ENCODE data around the gene ARHGEF38.

ARHGEF38 gene

DNA sequence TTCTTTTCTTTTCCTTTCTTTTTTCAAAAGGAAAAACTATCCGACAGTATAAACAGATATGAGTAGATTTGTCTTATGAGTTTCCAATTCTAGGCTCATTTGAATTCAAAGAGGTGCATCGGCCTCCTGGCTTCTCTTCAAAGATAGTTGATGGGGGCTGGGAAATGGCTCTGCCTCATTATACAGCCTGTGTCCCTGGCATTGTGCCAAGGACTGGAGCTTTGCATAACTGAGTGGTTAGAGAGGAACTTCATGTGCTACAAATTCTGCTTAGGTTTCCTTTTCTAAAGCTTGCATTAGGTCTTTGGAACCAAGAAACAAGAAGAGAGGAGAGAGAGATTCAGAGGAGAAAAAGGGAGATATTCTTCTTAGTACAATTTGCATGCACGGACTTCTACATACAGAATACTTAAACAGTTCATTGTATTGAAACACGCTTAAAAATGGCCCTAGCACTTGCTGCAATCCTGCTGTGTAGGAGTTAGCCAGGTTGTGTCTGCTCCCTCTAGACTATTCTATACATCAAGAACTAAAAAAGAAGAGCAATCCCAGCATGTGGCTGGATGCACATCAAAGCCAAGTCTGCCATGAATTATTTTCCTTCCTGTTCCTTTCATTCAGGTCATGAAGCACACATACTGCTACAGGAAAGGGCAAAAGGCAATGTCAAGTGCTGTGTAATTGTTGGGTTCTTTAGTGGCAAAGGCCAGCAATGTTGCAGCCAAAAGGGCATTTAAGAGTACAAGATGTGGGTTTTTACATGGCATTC lies 85.2 kb downstream of the ARHGEF38 start:
- Mint-ChIP-seq H3K4me3 (no peak overlapping the region), H3K36me3 (ENCODE audit: low read depth) (no peaks in the 10 kb centered on the region), H3K4me1 (ENCODE audit: low read depth) (no peaks in the 10 kb centered on the region), H3K27ac (no peak overlapping the region), H3K9me3 (no peaks in the 10 kb centered on the region), H3K27me3 (ENCODE audit: low read depth) (peaks cover 12% of the 10 kb centered on the region)

DNA sequence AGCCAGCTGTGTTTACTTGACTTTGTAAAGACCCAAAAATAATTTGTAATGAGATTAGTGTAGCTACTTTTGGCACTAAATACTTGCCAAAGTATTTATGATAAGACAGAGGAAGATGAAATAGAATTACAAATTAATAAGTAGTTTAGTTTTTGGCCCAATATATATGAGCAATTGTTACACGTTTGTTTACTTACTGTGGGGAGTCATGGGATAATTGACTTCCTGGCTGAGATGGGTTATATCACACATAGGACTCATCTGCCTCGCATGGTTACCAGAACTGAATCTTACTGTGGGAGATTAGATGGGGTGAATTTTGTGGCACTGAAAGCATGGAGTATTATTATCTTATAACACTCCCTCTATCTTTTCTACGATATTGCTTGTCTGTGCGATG lies 89.4 kb downstream of the ARHGEF38 start:
- no peaks in the 10 kb centered on the region for H3K9me3 Mint-ChIP-seq
- H3K4me3 Mint-ChIP-seq: no peak overlapping the region
- H3K27ac Mint-ChIP-seq: no peak overlapping the region
- no peaks in the 10 kb centered on the region for H3K4me1 Mint-ChIP-seq (ENCODE audit: low read depth)
- no peaks in the 10 kb centered on the region for H3K36me3 Mint-ChIP-seq (ENCODE audit: low read depth)
- H3K27me3 Mint-ChIP-seq (ENCODE audit: low read depth): peaks cover 12% of the 10 kb centered on the region

- H3K27me3 Mint-ChIP-seq (ENCODE audit: low read depth): peaks cover 16% of the 10 kb centered on the region
- no peaks in the 10 kb centered on the region for H3K36me3 Mint-ChIP-seq (ENCODE audit: low read depth)
- H3K27ac Mint-ChIP-seq: no peak overlapping the region
- no peak overlapping the region for H3K4me3 Mint-ChIP-seq
- H3K9me3 Mint-ChIP-seq: no peaks in the 10 kb centered on the region
- H3K4me1 Mint-ChIP-seq (ENCODE audit: low read depth): no peaks in the 10 kb centered on the region
Observed at GRCh38 chr4:105644257-105644656, 91.8 kb downstream of the ARHGEF38 start.

DNA sequence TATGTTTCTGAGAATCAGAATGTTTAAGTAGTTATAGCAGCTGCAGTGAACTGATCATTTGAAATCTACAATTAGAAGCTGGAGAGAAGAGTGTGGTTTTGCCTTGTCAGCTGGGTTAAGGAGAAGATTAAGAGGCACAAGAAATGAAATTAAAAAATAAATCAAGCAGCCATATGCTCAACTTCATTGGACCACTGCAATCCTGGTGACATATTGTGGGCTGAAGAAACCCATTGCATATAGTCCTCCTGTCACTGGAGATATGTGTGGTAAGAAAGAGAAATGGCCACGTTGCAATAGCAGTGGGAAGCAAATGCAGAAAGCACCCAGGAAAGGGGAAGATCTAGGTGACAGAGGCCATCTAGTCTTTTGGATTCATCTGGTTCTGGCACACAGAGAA lies 93.0 kb downstream of the ARHGEF38 start:
- Mint-ChIP-seq H3K4me1 (ENCODE audit: low read depth) (no peaks in the 10 kb centered on the region), H3K4me3 (no peak overlapping the region), H3K9me3 (no peaks in the 10 kb centered on the region), H3K36me3 (ENCODE audit: low read depth) (no peaks in the 10 kb centered on the region), H3K27ac (no peak overlapping the region), H3K27me3 (ENCODE audit: low read depth) (peaks cover 9% of the 10 kb centered on the region)

DNA sequence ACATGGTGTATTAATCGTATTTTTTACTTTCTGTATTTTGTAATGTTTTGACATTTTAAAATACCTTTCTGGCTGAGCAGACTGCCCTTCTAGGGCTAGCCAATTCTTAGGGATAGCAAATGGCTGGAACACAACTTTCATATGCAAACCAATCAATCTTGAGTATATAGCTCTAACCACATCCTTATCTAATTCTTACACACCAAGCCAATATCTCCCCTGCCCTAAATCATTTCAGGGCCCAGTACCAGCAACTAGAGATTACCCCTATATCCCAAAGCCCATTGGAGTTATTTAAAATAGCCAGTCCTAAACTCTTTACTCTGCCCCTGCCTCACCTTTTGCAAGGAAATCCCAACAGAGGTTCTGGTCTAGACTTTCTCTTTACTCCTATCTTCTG lies 97.8 kb downstream of the ARHGEF38 start:
- Mint-ChIP-seq H3K4me1 (ENCODE audit: low read depth) (no peaks in the 10 kb centered on the region), H3K9me3 (no peaks in the 10 kb centered on the region), H3K27ac (no peak overlapping the region), H3K36me3 (ENCODE audit: low read depth) (no peaks in the 10 kb centered on the region), H3K27me3 (ENCODE audit: low read depth) (peaks cover 14% of the 10 kb centered on the region), H3K4me3 (no peak overlapping the region)

DNA sequence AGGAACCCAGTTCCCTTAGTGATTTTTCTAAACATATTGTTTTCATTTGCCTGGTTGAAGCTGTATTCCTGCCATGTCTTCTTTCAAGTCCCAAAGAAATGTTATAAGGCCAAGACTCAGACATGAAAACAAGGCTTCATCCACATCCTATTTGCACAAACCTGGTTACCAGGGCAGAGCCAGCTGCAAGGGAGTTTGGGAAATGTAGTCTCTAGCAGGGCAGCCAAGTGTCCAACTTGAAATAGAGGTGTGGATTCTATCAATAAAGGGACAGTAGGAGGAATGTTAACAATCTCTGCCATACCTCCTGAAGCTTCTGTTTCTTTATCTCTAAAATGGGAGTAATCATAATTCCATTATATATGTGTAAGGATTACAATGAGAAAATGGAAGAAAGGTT lies 99.5 kb downstream of the ARHGEF38 start:
- Mint-ChIP-seq H3K4me3 (no peak overlapping the region), H3K27ac (no peak overlapping the region), H3K4me1 (ENCODE audit: low read depth) (no peaks in the 10 kb centered on the region), H3K36me3 (ENCODE audit: low read depth) (no peaks in the 10 kb centered on the region), H3K9me3 (no peaks in the 10 kb centered on the region), H3K27me3 (ENCODE audit: low read depth) (peaks cover 14% of the 10 kb centered on the region)

- H3K36me3 Mint-ChIP-seq (ENCODE audit: low read depth): no peaks in the 10 kb centered on the region
- no peak overlapping the region for H3K4me3 Mint-ChIP-seq
- H3K27me3 Mint-ChIP-seq (ENCODE audit: low read depth): peaks cover 10% of the 10 kb centered on the region
- H3K27ac Mint-ChIP-seq: no peak overlapping the region
- H3K4me1 Mint-ChIP-seq (ENCODE audit: low read depth): no peaks in the 10 kb centered on the region
- no peaks in the 10 kb centered on the region for H3K9me3 Mint-ChIP-seq
Observed at GRCh38 chr4:105652286-105652888, 100.0 kb downstream of the ARHGEF38 start.

DNA sequence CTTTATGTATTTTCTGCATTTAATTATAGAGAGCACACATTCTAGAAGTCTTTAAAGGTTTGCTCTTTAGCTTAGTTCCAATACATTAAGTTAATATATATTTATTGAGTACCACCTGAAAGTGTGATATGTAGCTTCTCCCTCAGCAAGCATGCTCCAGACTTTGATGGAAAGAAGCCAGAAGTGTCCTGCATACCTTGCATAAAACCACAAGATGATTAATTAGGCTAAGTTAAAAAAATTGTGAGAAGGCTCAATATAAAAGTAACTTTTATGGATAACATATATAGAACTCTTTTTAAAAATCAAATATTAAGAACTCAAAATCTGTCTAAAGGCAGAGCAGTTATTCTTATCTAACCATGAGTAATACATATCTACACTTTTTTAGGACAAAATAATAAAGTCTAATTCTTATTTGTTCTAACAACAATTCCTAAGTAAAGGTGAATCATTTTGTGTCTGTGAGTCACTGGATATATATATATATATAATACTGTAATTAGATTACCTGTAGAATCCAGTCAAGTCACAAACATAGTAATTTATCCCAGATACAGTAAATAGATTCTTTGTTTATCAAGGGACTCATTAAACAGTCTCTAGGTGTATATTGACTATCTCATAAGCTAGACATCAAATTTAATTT lies 104.8 kb downstream of the ARHGEF38 start:
- Mint-ChIP-seq H3K27me3 (ENCODE audit: low read depth) (peaks cover 8% of the 10 kb centered on the region), H3K36me3 (ENCODE audit: low read depth) (no peaks in the 10 kb centered on the region), H3K9me3 (no peaks in the 10 kb centered on the region), H3K4me1 (ENCODE audit: low read depth) (no peaks in the 10 kb centered on the region), H3K27ac (no peak overlapping the region), H3K4me3 (no peak overlapping the region)

DNA sequence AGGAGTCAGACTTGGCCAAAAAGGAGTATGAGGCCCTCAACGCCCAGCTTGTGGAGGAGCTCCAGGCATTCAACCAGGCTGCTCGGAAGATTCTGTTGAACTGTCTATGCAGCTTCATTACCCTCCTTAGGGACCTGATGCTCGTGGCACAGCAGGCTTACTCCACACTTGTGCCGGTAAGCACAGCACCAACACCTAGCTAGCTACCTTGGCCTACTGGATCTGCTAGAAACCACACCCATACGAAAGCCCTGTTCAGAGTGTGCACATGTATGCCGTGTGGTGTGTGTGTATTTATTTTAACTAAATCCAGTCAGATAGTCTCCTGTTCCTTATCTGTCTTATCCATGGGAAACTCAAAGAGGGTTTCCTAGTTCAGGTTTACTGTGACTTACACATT lies 106.8 kb downstream of the ARHGEF38 start:
- H3K36me3 Mint-ChIP-seq (ENCODE audit: low read depth): no peaks in the 10 kb centered on the region
- H3K4me1 Mint-ChIP-seq (ENCODE audit: low read depth): no peaks in the 10 kb centered on the region
- H3K27ac Mint-ChIP-seq: no peak overlapping the region
- peaks cover 6% of the 10 kb centered on the region for H3K27me3 Mint-ChIP-seq (ENCODE audit: low read depth)
- no peak overlapping the region for H3K4me3 Mint-ChIP-seq
- H3K9me3 Mint-ChIP-seq: no peaks in the 10 kb centered on the region

- Mint-ChIP-seq H3K9me3 (no peaks in the 10 kb centered on the region), H3K27ac (no peak overlapping the region), H3K36me3 (ENCODE audit: low read depth) (no peaks in the 10 kb centered on the region), H3K27me3 (ENCODE audit: low read depth) (no peaks in the 10 kb centered on the region), H3K4me3 (no peak overlapping the region), H3K4me1 (ENCODE audit: low read depth) (no peaks in the 10 kb centered on the region)
Observed at GRCh38 chr4:105661028-105661427, 108.6 kb downstream of the ARHGEF38 start.

DNA sequence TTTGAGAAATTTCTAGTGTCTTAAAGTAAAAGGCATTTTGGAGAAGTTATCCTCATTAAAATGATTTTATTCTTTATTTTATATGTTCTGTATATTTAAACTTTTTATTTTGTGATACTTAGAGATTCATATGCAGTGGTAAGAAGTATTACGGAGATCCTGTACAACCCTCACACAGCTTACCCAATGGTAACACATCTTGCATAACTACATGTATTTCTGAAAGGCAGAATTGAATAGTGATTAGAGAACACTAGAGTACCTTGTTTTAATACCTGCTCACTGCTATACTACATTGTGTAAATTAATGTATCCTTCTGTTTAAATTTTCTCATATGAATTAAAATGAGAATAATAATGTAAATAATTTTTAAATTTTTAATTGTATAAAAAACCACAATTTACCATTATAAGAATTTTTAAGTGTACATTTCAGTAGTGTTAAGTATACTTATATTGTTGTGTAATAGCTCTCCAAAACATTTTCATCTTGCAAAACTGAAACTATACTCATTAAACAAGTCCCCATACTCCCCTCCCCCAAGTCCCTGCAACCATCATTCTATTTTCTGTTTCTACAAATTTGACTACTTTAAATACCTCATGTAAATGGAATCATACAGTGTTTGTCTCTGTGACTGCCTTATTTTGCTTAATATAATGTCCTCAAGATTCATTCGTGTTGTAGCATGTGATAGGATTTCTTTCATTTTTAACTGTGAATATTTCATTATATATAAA lies 110.7 kb downstream of the ARHGEF38 start:
- no peak overlapping the region for H3K4me3 Mint-ChIP-seq
- no peaks in the 10 kb centered on the region for H3K9me3 Mint-ChIP-seq
- no peaks in the 10 kb centered on the region for H3K36me3 Mint-ChIP-seq (ENCODE audit: low read depth)
- H3K27me3 Mint-ChIP-seq (ENCODE audit: low read depth): no peaks in the 10 kb centered on the region
- H3K27ac Mint-ChIP-seq: no peak overlapping the region
- no peaks in the 10 kb centered on the region for H3K4me1 Mint-ChIP-seq (ENCODE audit: low read depth)

DNA sequence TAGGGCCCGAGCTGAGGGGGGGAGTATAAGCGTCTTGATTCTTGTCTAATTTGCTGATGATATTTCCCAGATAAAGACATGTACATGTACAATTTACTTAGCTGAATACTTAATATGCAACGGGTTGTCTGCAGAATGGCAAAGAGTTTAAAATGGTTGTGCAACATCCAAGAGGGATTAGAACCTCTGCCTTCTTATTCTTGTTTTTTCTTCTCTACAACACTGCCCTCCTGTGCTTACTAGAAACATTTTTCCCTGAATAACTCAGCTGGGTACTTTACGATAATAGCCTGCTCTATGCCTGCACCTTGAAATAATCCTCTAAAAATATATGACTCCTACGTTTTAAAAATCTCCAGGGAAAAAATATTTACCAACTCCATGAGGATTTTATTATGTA lies 114.3 kb downstream of the ARHGEF38 start:
- Mint-ChIP-seq H3K27me3 (ENCODE audit: low read depth) (peaks cover 12% of the 10 kb centered on the region), H3K36me3 (ENCODE audit: low read depth) (no peaks in the 10 kb centered on the region), H3K9me3 (no peaks in the 10 kb centered on the region), H3K4me1 (ENCODE audit: low read depth) (no peaks in the 10 kb centered on the region), H3K4me3 (no peak overlapping the region), H3K27ac (no peak overlapping the region)

DNA sequence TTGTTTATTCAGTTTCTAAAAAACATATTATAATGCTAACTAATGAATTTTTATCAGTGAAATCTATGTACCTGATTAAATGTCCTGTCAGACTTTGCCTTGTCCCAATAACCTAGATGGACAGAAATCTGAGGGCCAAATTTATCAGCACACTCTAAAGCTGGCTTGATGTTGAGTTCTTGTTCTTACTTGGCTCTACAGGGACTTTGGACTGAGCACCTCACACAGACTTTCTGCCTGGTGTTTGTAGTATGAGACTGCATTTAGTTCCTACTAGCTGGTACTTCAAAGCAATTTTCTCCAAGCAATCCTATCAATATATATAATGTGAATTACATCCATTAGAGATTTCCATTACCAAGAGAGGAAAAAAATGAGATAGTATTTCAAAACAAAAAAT lies 118.3 kb downstream of the ARHGEF38 start:
- H3K27me3 Mint-ChIP-seq (ENCODE audit: low read depth): peaks cover 28% of the 10 kb centered on the region
- no peak overlapping the region for H3K27ac Mint-ChIP-seq

DNA sequence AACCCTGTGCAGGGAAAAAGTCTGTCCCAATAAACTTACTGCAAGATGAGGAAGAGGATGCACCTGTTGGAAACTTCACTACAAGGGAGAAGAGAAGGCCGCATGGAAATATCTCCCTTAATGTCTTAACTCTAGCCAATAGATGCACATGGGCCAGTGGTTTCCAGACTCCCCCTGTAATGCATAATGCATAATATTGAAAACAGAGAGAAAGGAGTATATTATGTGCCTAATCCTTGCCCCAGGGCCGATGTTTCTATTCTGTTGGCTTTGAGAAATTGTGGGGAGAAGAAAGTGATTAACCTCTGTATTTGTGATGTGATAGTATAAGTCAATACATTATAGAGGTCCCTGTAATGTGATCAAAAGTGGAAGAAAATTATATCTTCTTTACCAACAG lies 118.9 kb downstream of the ARHGEF38 start:
- no peaks in the 10 kb centered on the region for H3K4me1 Mint-ChIP-seq (ENCODE audit: low read depth)
- peaks cover 28% of the 10 kb centered on the region for H3K27me3 Mint-ChIP-seq (ENCODE audit: low read depth)
- no peak overlapping the region for H3K27ac Mint-ChIP-seq
- no peaks in the 10 kb centered on the region for H3K36me3 Mint-ChIP-seq (ENCODE audit: low read depth)
- H3K9me3 Mint-ChIP-seq: no peaks in the 10 kb centered on the region
- H3K4me3 Mint-ChIP-seq: no peak overlapping the region

More for the DNA sequence above, 118.3 kb downstream of the ARHGEF38 start:
- Mint-ChIP-seq H3K4me1 (ENCODE audit: low read depth) (no peaks in the 10 kb centered on the region), H3K9me3 (no peaks in the 10 kb centered on the region), H3K36me3 (ENCODE audit: low read depth) (no peaks in the 10 kb centered on the region), H3K4me3 (no peak overlapping the region)
